Tongue (tissue), 2 donors: Measurements from ENCODE around the gene RPS4Y2. TPM values are rescaled to one million over a fixed set of nuclear protein-coding genes. Genes with fewer than 3 reads are reported as not detected.

Source experiments
- DNase-seq: peaks from one replicate; pipeline ENCODE4 v3.0.0-alpha.2; 2015
- total RNA-seq: library from RNA; depleted of rRNA; stranded (reverse); fragments of >200 nt; gene quantifications from one replicate; pipeline ENCODE4 v1.2.3, GENCODE V29; 2014

The RPS4Y2 gene
- total RNA-seq = not detected

- DNase-seq = no peak
These were observed at the start of gene RPS4Y2 for GRCh38 chrY:20755808-20756207. RPS4Y2 (plus strand) TSS chrY:20756108; CDS start chrY:20756164, 56 bp downstream.

GRCh38 chrY:20714391-20714790, 41.5 kb upstream of the RPS4Y2 start:
- no peak for DNase-seq

- no peak for DNase-seq
These were observed 29.6 kb upstream of the RPS4Y2 start for GRCh38 chrY:20726184-20726907.

GRCh38 chrY:20735200-20735599, 20.7 kb upstream of the RPS4Y2 start:
- no peak for DNase-seq

GRCh38 chrY:20739806-20740205, 16.1 kb upstream of the RPS4Y2 start:
- DNase-seq = no peak

- DNase-seq = no peak
These were observed 15.3 kb upstream of the RPS4Y2 start for GRCh38 chrY:20740609-20741008.

GRCh38 chrY:20745060-20745459, 10.8 kb upstream of the RPS4Y2 start:
- no peak for DNase-seq

- DNase-seq = no peak
These were observed 9.0 kb upstream of the RPS4Y2 start for GRCh38 chrY:20746919-20747318.

GRCh38 chrY:20763869-20764268, 8.0 kb downstream of the RPS4Y2 start:
- no peak for DNase-seq

- no peak for DNase-seq
These were observed 9.2 kb downstream of the RPS4Y2 start for GRCh38 chrY:20765117-20765516.

GRCh38 chrY:20770755-20771154, 14.8 kb downstream of the RPS4Y2 start:
- DNase-seq = no peak

GRCh38 chrY:20776104-20776503, 20.2 kb downstream of the RPS4Y2 start:
- no peak for DNase-seq

GRCh38 chrY:20780104-20780654, 24.3 kb downstream of the RPS4Y2 start:
- DNase-seq = no peak

- no peak for DNase-seq
These were observed 24.9 kb downstream of the RPS4Y2 start for GRCh38 chrY:20780776-20781175.

GRCh38 chrY:20781408-20781807, 25.5 kb downstream of the RPS4Y2 start:
- no peak for DNase-seq

GRCh38 chrY:20784965-20785364, 29.1 kb downstream of the RPS4Y2 start:
- no peak for DNase-seq

- DNase-seq = no peak
These were observed 31.2 kb downstream of the RPS4Y2 start for GRCh38 chrY:20787076-20787475.

- DNase-seq = no peak
These were observed 42.6 kb downstream of the RPS4Y2 start for GRCh38 chrY:20798351-20799049.

GRCh38 chrY:20802659-20803058, 46.8 kb downstream of the RPS4Y2 start:
- no peak for DNase-seq

GRCh38 chrY:20806243-20806642, 50.3 kb downstream of the RPS4Y2 start:
- DNase-seq = no peak

GRCh38 chrY:20813459-20813858, 57.6 kb downstream of the RPS4Y2 start:
- DNase-seq = no peak

GRCh38 chrY:20814794-20815193, 58.9 kb downstream of the RPS4Y2 start:
- no peak for DNase-seq

- DNase-seq = no peak
These were observed 61.2 kb downstream of the RPS4Y2 start for GRCh38 chrY:20817067-20817466.
